Body of pancreas (tissue), 4 donors: ENCODE results near the gene RAB30.

ENCODE experiments used
- POLR2A ChIP-seq, 3 donors: fragments of 450-650 bp; IDR thresholded peaks; one replicate each; pipeline ENCODE4 v1.6.1; 2016; ENCODE audit warnings: antibody characterized with exemption in 3 of 3, mild to moderate bottlenecking in 2 of 3
- TF ChIP-seq, protein P1 (sequence below), 7 experiments: fragments of 450-650 bp in 4 of 7; fragments of 200-600 bp in 3 of 7; sonication (generic) in 3 of 7; IDR thresholded peaks; one replicate each; pipeline ENCODE4 v1.5.1; 2016 to 2019; ENCODE audit warnings: antibody characterized with exemption in 7 of 7

DNA sequence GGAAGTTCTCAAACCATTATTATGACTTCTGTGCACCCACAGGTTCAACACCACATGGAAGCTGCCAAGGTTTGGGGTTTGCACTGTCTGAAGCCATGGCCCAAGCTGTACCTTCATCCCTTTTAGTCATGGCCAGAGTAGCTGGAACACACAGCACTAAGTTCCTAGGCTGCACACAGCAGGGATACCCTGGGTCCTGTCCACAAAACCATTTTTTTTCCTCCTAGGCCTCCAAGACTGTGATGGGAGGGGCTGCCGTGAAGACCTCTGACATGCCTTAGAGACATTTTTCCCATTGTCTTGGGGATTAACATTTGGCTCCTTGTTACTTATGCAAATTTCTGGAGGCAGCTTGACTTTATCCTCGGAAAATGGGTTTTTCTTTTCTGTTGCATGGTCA, 127.5 kb downstream of the RAB30 start:
- TF ChIP-seq, protein P1, sequence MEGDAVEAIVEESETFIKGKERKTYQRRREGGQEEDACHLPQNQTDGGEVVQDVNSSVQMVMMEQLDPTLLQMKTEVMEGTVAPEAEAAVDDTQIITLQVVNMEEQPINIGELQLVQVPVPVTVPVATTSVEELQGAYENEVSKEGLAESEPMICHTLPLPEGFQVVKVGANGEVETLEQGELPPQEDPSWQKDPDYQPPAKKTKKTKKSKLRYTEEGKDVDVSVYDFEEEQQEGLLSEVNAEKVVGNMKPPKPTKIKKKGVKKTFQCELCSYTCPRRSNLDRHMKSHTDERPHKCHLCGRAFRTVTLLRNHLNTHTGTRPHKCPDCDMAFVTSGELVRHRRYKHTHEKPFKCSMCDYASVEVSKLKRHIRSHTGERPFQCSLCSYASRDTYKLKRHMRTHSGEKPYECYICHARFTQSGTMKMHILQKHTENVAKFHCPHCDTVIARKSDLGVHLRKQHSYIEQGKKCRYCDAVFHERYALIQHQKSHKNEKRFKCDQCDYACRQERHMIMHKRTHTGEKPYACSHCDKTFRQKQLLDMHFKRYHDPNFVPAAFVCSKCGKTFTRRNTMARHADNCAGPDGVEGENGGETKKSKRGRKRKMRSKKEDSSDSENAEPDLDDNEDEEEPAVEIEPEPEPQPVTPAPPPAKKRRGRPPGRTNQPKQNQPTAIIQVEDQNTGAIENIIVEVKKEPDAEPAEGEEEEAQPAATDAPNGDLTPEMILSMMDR (IDR thresholded peaks at IDR 0.05) = no peak
- TF ChIP-seq POLR2A (IDR thresholded peaks at IDR 0.05) = no peak
